Activated T-cell treated with anti-CD3 and anti-CD28 coated beads, Interleukin-2, amount 50 U/mL, for 4 hours (primary cell): ENCODE results near the gene MIGA2. TPM values are rescaled to one million over a fixed set of nuclear protein-coding genes. Genes with fewer than 3 reads are reported as not detected.
A peak's percentile ranks its signal among the peaks of the same experiment; 100 is the strongest.

Source experiments
- ATAC-seq, 2 donors: fragments of 200-7000 bp; cut with Tn5 transposase; one replicate each; pipeline ENCODE4 v1.10.0; 2021
- DNase-seq: peaks from one replicate; pipeline ENCODE4 v3.0.0-alpha.2; 2020
- H3K27me3 Mint-ChIP-seq: one replicate; pipeline ENCODE4 v1.8.0; 2021; ENCODE audit warnings: low read depth, mixed read lengths
- H3K36me3 Mint-ChIP-seq: one replicate; pipeline ENCODE4 v1.8.0; 2022; ENCODE audit warnings: mixed read lengths; ENCODE audit not compliant: insufficient read depth
- H3K4me1 Mint-ChIP-seq: one replicate; pipeline ENCODE4 v1.8.0; 2021; ENCODE audit warnings: low read depth, mixed read lengths
- H3K4me3 Mint-ChIP-seq: one replicate; pipeline ENCODE4 v1.8.0; 2021; ENCODE audit warnings: mild to moderate bottlenecking, moderate library complexity, mixed read lengths
- H3K9me3 Mint-ChIP-seq: one replicate; pipeline ENCODE4 v1.8.0; 2021; ENCODE audit warnings: mixed read lengths
- total RNA-seq, 3 donors: library from RNA; stranded (reverse); gene quantifications; one replicate each; pipeline ENCODE4 v1.2.1, GENCODE V29; 2021

Gene MIGA2
- total RNA-seq, 3 donors from 2014 or later, result 42.4 to 50.9 (median 46.6) TPM

DNA sequence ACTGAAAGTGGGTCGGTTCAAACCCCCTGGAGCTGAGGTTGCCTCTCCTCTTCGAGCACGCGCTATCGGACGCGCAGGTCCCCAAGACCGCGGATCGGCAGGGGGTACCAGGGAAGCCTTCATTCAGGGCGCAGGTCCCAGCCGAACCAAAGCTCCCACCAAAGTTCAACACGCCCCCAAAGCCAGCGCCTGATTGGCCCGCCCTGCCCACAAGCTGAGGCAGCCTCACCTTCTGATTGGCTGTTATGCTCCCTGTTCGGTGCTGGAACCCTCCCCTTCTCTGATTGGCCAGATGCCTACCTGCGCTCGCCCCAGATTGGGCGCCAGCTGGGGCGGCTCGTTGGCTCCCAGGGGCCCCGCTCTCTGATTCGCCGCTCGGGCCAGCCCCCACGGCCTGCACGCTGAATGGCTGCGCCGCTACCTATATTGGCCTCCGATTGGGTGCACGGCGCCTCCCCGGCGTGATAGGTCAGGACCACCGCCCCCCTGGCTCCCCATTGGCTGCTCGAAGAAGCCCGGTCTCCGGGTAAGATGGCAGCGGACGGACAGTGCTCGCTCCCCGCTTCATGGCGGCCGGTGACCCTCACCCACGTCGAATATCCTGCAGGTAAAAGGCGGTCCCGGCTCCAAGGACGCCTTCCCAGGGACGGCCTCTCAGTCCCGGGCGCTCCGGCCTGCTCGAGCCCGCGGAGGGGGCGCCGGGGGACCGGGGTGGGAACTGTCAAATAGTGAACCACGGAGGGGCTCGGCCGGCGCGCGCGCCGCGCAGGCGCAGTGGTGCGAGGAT lies 44.4 kb downstream of the MIGA2 start, which contains the start of gene DOLPP1:
Gene DOLPP1, plus strand, starts transcription at position 511 of the 787 bp plus-strand sequence. Its CDS starts 21 bp downstream, at position 532.
- no peaks in the 10 kb centered on the region for H3K27me3 Mint-ChIP-seq
- peak; percentile 98 for DNase-seq
- H3K9me3 Mint-ChIP-seq, result no peaks in the 10 kb centered on the region
- peak within 1 kb of the TSS; percentile 89 for H3K4me3 Mint-ChIP-seq
- no peaks in the 10 kb centered on the region for H3K36me3 Mint-ChIP-seq
- H3K4me1 Mint-ChIP-seq, result peaks cover 22% of the 10 kb centered on the region
- peak; percentile 95 to 96 for ATAC-seq

DNA sequence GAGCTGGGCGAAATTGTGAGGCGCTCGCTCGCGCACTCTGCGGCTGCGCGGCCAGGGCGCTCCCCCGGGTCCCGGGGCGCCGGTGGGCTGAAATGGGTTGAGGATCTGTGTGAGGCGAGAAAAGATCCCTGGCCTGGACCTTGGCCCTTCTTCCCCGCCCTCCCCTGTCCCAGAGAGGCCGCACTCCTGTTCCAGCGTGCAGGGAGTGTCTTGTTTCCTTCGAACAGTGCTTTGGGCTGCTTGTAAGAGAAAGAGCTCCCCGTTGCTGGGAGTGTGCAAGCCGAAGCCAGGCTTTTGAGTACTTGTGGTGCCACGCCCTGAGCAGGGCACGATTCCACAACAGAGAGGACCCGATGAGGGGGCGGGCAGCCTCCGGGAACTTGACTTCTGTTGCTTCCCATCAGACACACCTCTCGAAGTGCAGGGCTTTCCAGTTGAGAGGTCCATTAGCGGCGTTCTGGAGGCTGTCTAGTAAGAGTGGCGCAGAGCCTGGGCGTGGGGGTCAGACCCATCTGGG lies 45.0 kb downstream of the MIGA2 start:
- Mint-ChIP-seq H3K4me1 (peaks cover 22% of the 10 kb centered on the region), H3K9me3 (no peaks in the 10 kb centered on the region), H3K36me3 (no peaks in the 10 kb centered on the region), H3K27me3 (no peaks in the 10 kb centered on the region), H3K4me3 (peak overlapping the region; percentile 89)
- ATAC-seq (peak in 1 of 2 donors; percentile 0), DNase-seq (no peak)

DNA sequence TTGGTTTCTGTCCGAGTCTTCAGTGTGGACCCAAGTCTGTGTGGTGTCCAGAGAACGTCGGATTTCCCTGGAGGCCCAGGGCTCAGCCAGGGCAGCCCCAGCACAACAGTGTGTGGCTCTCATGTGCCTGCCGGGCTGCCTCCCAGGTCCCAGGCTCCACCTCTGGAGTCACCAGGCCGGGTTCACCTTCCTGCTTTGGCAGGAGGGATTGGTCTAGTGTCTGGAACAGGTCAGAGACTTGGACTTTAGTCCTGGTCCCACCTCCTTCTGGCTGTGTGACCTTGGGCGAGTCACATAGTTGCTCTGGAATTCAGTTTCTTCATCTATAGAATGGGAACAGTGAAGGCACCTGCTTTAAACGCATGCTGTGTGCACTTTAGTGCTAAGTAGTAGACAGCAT lies 47.7 kb downstream of the MIGA2 start:
- Mint-ChIP-seq H3K9me3 (no peaks in the 10 kb centered on the region), H3K4me3 (no peak overlapping the region), H3K36me3 (peaks cover 5% of the 10 kb centered on the region), H3K4me1 (peaks cover 22% of the 10 kb centered on the region), H3K27me3 (no peaks in the 10 kb centered on the region)
- no peak for DNase-seq
- no peak for ATAC-seq

DNA sequence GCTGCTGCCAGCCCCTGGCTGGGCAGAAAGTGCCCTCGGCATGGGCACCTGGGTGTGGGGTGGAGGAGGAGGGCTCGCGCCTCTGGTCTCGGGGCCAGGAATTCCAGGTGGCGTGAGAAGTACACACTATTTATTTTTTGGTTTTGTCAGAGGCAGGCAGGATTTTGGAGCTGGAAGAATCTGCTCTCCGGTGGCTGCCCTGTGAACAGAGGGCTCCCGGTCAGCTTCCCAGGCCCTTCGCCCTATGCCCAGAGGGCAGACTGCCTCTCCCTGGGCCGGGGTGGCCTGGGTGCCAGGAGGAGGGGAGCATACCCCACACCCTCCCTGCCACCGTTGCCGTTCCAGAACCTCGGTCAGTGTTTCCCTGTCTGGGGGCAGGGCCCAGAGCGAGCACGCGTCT lies 52.8 kb downstream of the MIGA2 start:
- no peak for DNase-seq
- Mint-ChIP-seq H3K4me3 (no peak overlapping the region), H3K27me3 (no peaks in the 10 kb centered on the region), H3K9me3 (no peaks in the 10 kb centered on the region), H3K4me1 (no peaks in the 10 kb centered on the region), H3K36me3 (peaks cover 15% of the 10 kb centered on the region)
- ATAC-seq, result no peak

DNA sequence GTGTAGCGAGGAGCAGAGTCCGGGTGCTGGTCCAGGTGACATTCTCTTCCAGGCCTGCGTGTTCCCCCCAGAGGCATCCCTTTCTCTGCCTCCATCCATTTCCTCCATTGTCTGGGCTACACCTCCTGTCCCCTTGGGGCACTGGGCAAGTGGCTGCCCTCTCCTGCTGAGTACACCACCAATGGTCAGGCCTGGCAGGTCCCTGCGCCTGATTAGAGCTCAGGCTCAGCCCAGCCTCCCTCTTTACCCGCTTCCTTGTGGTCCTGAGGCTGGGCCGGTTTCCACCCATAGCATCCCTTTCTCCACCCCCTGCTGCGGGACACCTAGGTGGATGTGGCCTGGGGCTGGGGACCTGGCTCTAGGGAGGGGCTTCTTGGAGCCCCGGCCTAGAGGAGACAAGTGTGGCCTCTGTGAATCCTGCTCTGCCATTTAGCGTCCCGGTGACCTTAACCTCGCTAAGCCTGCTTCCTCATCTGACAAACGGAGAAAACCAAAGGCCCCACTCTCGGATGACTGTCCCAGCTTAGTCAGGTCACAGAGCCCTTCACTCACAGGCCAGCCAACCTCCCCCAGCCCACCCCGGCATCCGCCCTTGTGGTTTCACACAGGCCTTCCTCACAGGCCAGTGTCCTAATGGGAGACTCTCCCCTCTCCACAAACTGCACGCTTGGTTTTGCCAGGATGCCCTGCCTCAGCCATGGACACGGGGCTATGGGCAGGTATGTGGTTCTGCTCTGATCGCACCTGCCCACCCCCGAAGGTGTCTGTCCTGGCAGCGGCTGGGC lies 57.4 kb downstream of the MIGA2 start:
- no peak for DNase-seq
- Mint-ChIP-seq H3K4me1 (no peaks in the 10 kb centered on the region), H3K27me3 (no peaks in the 10 kb centered on the region), H3K4me3 (no peak overlapping the region), H3K36me3 (peaks cover 12% of the 10 kb centered on the region), H3K9me3 (no peaks in the 10 kb centered on the region)
- ATAC-seq, result peak in 1 of 2 donors; percentile 11

DNA sequence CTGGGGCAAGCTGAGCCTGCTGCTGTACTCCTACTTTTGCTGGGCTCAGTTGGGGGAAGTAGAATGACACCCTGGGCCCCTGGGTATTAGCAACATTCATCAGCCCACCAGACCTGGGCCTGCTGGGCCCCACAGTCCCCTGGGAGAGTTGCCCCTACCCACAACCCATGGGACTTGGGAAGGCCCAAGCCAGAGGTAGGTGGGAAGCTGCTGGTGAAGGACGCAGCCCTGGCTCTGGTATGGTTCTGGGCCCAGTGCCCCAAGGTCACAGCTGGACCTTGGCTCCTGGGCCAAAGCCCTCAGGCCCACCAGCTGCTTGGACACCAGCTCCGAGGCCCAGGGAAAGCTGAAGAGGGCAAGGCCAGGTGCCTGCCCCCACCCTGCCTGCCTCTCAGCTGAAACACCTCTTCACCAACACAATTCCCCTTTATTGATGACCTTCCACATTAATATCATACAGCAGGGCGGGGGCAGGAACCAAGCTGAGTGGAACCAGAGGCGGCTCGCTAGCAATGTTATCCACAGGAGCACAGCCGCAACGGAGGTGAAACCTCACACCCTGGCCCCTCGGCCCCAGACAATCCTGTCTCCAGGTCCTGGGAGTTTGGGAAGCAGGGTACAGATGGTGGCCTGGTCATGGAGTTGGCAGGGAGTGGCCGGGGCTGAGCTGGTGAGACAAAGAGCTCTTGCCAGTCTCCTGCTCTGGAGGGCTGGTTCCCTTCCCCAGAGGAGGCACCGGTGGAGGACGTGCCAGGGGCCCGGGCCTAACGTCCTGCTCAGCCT lies 58.2 kb downstream of the MIGA2 start:
- H3K4me3 Mint-ChIP-seq, result no peak overlapping the region
- no peaks in the 10 kb centered on the region for H3K4me1 Mint-ChIP-seq
- no peak for ATAC-seq
- H3K36me3 Mint-ChIP-seq, result peaks cover 11% of the 10 kb centered on the region
- no peak for DNase-seq
- no peaks in the 10 kb centered on the region for H3K27me3 Mint-ChIP-seq
- H3K9me3 Mint-ChIP-seq, result no peaks in the 10 kb centered on the region

DNA sequence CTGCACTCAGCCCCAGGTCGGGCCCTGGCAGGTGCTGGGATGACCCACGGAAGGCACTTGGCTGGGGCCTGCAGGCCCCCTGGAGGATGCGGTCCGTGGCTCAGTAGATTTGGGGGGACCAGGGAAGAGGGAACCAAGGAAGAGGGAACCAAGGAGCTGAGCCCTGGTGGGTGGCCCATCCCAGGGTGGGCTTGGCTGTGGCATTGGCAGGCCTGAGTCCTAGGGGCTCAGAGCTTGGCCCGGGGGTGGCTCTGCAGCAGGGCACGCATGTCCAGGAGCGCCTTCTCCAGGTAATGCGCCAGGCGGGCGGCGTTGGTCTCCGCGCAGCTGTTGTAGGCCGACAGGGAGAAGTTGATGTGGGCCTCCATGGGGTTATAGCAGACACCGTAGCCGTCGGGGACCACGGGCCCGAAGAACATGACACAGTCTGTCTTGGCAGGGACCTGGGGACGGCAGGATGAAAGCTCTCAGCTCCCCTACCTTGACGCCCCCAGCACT lies 58.8 kb downstream of the MIGA2 start:
- H3K36me3 Mint-ChIP-seq, result peaks cover 5% of the 10 kb centered on the region

DNA sequence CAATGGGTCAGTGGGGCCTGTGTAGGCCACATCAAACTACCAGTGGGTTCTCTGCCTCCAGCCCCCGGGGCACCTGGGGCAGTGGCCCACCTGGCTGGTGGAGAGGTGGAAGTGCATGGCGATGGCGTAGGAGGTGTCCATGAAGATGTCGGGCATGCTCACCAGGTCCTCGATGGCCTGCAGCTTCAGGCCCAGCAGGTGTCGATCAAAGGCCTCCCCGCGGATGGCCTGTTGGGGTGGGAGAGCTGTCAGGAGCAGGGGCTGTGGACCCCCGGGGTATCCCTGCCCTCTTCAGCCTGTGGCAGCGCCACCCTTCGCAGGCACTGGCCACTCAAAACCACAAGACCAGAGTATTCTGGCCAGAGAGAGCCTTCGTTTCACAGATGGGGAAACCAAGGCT lies 59.5 kb downstream of the MIGA2 start:
- H3K4me3 Mint-ChIP-seq, result no peak overlapping the region
- no peak for ATAC-seq
- no peak for DNase-seq
- H3K27me3 Mint-ChIP-seq, result no peaks in the 10 kb centered on the region
- H3K4me1 Mint-ChIP-seq, result no peaks in the 10 kb centered on the region
- H3K9me3 Mint-ChIP-seq, result no peaks in the 10 kb centered on the region
- H3K36me3 Mint-ChIP-seq, result peaks cover 2% of the 10 kb centered on the region

More for the DNA sequence above, 58.8 kb downstream of the MIGA2 start:
- no peak overlapping the region for H3K4me3 Mint-ChIP-seq
- DNase-seq, result no peak
- no peak for ATAC-seq
- no peaks in the 10 kb centered on the region for H3K27me3 Mint-ChIP-seq
- H3K4me1 Mint-ChIP-seq, result no peaks in the 10 kb centered on the region
- no peaks in the 10 kb centered on the region for H3K9me3 Mint-ChIP-seq

DNA sequence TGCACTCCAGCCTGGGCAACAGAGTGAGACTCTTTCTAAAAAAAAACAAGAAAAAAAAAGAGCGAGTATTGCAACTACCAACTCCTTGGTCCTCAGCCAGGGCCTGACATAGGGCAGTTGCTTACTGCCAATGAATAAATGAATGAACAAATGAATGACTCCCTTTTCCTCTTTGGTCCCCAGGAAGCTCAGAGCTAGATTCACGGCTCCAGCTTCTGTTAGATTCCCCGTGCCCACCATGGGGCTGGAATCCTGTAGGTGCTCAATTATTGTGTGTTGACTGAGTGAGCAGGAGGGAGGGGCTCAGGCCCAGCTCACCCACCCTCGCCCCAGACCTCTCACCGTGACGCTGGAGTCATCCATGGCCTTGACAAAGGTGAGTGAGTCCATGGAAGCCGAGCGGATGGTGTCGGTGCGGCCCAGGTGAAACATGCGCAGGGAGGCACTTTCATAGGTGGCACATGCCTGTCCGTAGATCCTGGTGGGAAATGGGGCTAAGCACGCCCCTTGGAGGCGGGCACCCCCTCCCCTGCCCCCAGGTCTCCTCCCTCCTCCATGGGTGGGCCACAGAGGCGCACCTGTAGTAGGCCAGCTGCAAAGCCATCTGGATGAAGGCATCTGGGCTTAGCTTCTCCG lies 61.4 kb downstream of the MIGA2 start:
- ATAC-seq, result no peak
- H3K4me3 Mint-ChIP-seq, result no peak overlapping the region
- no peaks in the 10 kb centered on the region for H3K9me3 Mint-ChIP-seq

DNA sequence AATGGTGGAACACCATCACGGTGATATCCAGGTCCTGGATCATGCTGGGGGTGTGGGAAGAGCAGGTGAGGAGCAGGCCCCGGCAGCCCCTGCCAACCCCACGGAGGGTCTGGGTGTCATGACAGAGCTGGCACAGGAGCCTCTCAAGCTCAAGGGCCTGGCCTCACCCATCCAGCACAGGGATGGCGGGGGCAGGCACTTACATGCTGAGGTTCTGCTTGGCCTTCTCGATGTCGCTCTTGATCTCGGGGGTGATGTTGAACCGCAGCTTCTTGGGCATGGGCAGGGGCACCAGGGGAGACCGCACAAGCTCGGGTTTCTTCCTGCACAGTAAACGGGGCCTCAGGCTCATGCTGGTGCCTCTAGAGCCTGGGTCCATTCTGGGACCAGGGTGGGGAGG lies 61.9 kb downstream of the MIGA2 start:
- Mint-ChIP-seq H3K4me1 (no peaks in the 10 kb centered on the region), H3K36me3 (peaks cover 2% of the 10 kb centered on the region), H3K9me3 (no peaks in the 10 kb centered on the region), H3K4me3 (no peak overlapping the region), H3K27me3 (no peaks in the 10 kb centered on the region)
- DNase-seq (no peak), ATAC-seq (no peak)

More for the DNA sequence above, 61.4 kb downstream of the MIGA2 start:
- peaks cover 2% of the 10 kb centered on the region for H3K36me3 Mint-ChIP-seq
- H3K27me3 Mint-ChIP-seq, result no peaks in the 10 kb centered on the region
- DNase-seq, result no peak
- no peaks in the 10 kb centered on the region for H3K4me1 Mint-ChIP-seq

DNA sequence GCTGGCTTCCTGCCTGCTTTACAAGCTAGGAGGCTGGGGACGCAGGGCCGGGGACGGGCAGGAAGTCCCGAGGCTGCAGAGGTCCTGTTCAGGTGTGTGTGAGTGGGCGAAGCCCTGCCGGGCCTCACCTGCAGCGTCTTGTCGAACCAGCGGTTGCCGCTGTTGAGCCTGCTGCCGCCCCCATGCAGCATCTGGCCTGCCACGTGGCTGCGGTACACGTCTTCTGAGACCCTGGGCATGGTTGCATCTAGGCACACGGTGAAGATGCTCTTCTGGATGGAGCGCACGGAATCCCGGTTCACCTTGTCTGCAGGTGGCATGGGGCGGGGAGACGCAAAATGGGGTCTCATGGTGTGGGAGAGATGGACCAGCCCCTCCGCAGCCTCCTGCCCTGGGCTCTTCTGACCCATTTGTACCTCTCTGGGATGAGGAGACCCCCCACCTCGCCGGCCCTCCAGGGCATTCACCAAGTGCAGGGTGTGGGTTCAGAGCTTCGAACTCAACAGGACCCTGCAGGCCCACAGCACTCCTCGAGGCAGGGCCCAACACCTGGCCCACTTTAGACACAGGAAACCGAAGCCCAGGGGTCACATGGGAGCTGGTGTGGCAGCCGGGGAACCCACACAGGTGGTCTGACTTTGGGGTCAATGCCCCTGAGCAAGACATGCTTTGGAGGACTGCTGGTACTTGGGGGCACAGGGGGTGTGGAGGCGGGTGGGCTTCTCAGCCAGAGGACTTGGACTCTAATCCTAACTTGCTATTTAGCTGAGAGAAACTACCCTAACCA lies 64.2 kb downstream of the MIGA2 start:
- Mint-ChIP-seq H3K9me3 (no peaks in the 10 kb centered on the region), H3K4me1 (no peaks in the 10 kb centered on the region), H3K4me3 (no peak overlapping the region), H3K27me3 (no peaks in the 10 kb centered on the region), H3K36me3 (peaks cover 2% of the 10 kb centered on the region)
- ATAC-seq, result no peak
- DNase-seq, result no peak

DNA sequence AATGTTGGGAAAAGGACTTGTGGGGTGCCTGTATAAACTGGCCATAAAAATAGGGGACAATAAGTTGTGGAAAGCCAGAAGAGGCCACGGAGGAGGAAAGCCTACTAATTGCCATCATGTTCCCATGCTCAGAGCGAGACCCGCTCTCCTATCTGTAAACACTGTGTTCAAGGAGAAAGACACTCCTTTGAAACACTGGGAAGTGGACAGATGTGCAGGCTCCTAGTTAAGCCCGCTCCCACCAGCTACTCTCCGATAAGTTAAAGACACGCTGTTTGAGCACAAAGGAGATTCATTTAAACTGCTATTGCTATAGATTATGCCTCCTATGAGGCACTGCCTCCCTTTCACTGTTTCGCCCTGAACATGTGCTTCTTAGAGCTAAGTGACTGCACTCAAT lies 64.9 kb downstream of the MIGA2 start:
- H3K4me3 Mint-ChIP-seq, result no peak overlapping the region
- peaks cover 2% of the 10 kb centered on the region for H3K36me3 Mint-ChIP-seq
- DNase-seq (no peak), ATAC-seq (no peak)
- H3K9me3 Mint-ChIP-seq, result no peaks in the 10 kb centered on the region
- H3K27me3 Mint-ChIP-seq, result no peaks in the 10 kb centered on the region
- no peaks in the 10 kb centered on the region for H3K4me1 Mint-ChIP-seq

DNA sequence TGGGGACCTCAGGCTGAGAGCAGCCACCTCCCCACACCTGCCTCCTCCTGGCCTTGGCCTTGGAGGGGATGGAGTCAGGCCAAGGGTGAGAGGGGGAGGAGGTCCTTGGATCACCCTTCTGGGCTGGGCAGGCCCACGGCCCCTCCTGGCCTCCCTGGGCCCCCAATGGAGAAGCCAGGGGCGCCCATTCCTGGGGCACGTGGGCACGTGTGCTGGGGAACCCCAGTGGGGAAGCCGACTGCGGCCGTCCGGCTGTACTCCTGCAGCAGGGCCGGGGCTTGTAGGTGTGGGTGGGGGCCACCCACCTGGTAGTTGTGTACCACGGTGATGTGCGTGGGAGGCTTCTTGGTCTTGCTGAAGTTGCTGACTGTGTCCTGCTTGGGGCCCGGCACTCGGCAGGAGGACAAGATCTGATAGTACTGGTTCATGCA lies 65.7 kb downstream of the MIGA2 start:
- Mint-ChIP-seq H3K9me3 (no peaks in the 10 kb centered on the region), H3K4me3 (no peak overlapping the region), H3K27me3 (no peaks in the 10 kb centered on the region), H3K4me1 (no peaks in the 10 kb centered on the region), H3K36me3 (no peaks in the 10 kb centered on the region)
- DNase-seq (no peak), ATAC-seq (no peak)
